ENCODE measurements around the gene TRPM8. TPM values are rescaled to one million over a fixed set of nuclear protein-coding genes. Genes with fewer than 3 reads are reported as not detected.

TRPM8 gene
- polyA plus RNA-seq, 1 donor (not counting 4 experiments of a cell fraction or from before 2014, with no cell fraction given) = 0.04 TPM

GRCh38 chr2:233934524-233934923 lies 17.4 kb downstream of the TRPM8 start:
- TF ChIP-seq CTCF (optimal IDR thresholded peaks at IDR 0.05 in 1 of 3, IDR thresholded peaks at IDR 0.05 in 1 of 3, conservative IDR thresholded peaks at IDR 0.05 in 1 of 3; ENCODE audit: extremely low read depth in 1 of 3, insufficient read depth in 2 of 3, low read length in 3 of 3) = no peak
- TF ChIP-seq EZH2 (IDR thresholded peaks at IDR 0.05; ENCODE audit: low read length) = no peak
- Histone ChIP-seq H3K27ac (ENCODE audit: control insufficient read depth, insufficient read depth, low read length) (no peak overlapping the region), H3K27me3 (ENCODE audit: control insufficient read depth, extremely low read depth, insufficient read depth, low read length) (peaks cover 20% of the 10 kb centered on the region), H3K79me2 (ENCODE audit: control insufficient read depth, insufficient read depth, low read length) (no peaks in the 10 kb centered on the region), H3K4me1 (ENCODE audit: control insufficient read depth, extremely low read depth, insufficient read depth, low read length) (no peaks in the 10 kb centered on the region), H3K9ac (ENCODE audit: control insufficient read depth, extremely low read depth, insufficient read depth, low read length) (no peak overlapping the region), H3K4me2 (ENCODE audit: control insufficient read depth, extremely low read depth, insufficient read depth, low read depth, low read length) (no peak overlapping the region), H2AFZ (ENCODE audit: control insufficient read depth, low read length) (no peak overlapping the region), H3K4me3 (ENCODE audit: control insufficient read depth in 2 of 3, extremely low read depth in 1 of 3, insufficient read depth in 2 of 3, low read depth in 1 of 3, low read length in 3 of 3) (no peak overlapping the region), H3K9me3 (ENCODE audit: control insufficient read depth, low read depth, low read length) (no peaks in the 10 kb centered on the region), H4K20me1 (ENCODE audit: control insufficient read depth, extremely low read depth, insufficient read depth, low read length) (no peaks in the 10 kb centered on the region), H3K36me3 (ENCODE audit: control insufficient read depth in 2 of 2, extremely low read depth in 1 of 2, insufficient read depth in 2 of 2, low read length in 2 of 2) (no peaks in the 10 kb centered on the region), H3K9me1 (ENCODE audit: control insufficient read depth, extremely low read depth, insufficient read depth, low read length) (no peaks in the 10 kb centered on the region)
- DNase-seq (ENCODE audit: low read depth, low spot score) (no peak), FAIRE-seq (no peak)
- dilution Hi-C loops (cut with MboI; ENCODE audit: extremely low pct_ligation_motif_present, low sequenced_read_pairs) = no loop called here

GRCh38 chr2:233935426-233935825 lies 18.3 kb downstream of the TRPM8 start:
- Histone ChIP-seq H3K9ac (ENCODE audit: control insufficient read depth, extremely low read depth, insufficient read depth, low read length) (no peak overlapping the region), H2AFZ (ENCODE audit: control insufficient read depth, low read length) (no peak overlapping the region), H3K27me3 (ENCODE audit: control insufficient read depth, extremely low read depth, insufficient read depth, low read length) (peaks cover 23% of the 10 kb centered on the region), H3K9me1 (ENCODE audit: control insufficient read depth, extremely low read depth, insufficient read depth, low read length) (no peaks in the 10 kb centered on the region), H4K20me1 (ENCODE audit: control insufficient read depth, extremely low read depth, insufficient read depth, low read length) (no peaks in the 10 kb centered on the region), H3K4me3 (ENCODE audit: control insufficient read depth in 2 of 3, extremely low read depth in 1 of 3, insufficient read depth in 2 of 3, low read depth in 1 of 3, low read length in 3 of 3) (no peak overlapping the region), H3K4me2 (ENCODE audit: control insufficient read depth, extremely low read depth, insufficient read depth, low read depth, low read length) (no peak overlapping the region), H3K79me2 (ENCODE audit: control insufficient read depth, insufficient read depth, low read length) (no peaks in the 10 kb centered on the region), H3K27ac (ENCODE audit: control insufficient read depth, insufficient read depth, low read length) (no peak overlapping the region), H3K4me1 (ENCODE audit: control insufficient read depth, extremely low read depth, insufficient read depth, low read length) (no peaks in the 10 kb centered on the region), H3K9me3 (ENCODE audit: control insufficient read depth, low read depth, low read length) (no peaks in the 10 kb centered on the region), H3K36me3 (ENCODE audit: control insufficient read depth in 2 of 2, extremely low read depth in 1 of 2, insufficient read depth in 2 of 2, low read length in 2 of 2) (no peaks in the 10 kb centered on the region)
- no peak for TF ChIP-seq EZH2 (IDR thresholded peaks at IDR 0.05; ENCODE audit: low read length)
- no peak for TF ChIP-seq CTCF (optimal IDR thresholded peaks at IDR 0.05 in 1 of 3, IDR thresholded peaks at IDR 0.05 in 1 of 3, conservative IDR thresholded peaks at IDR 0.05 in 1 of 3; ENCODE audit: extremely low read depth in 1 of 3, insufficient read depth in 2 of 3, low read length in 3 of 3)
- dilution Hi-C loops (cut with MboI; ENCODE audit: extremely low pct_ligation_motif_present, low sequenced_read_pairs) = no loop called here
- FAIRE-seq (no peak), DNase-seq (ENCODE audit: low read depth, low spot score) (no peak)

All from keratinocyte (primary cell).